GM12878 (cell line): ENCODE data around the gene ZNF445. TPM values are rescaled to one million over a fixed set of nuclear protein-coding genes. Genes with fewer than 3 reads are reported as not detected.

Source experiments
- ATAC-seq: fragments of 200-7000 bp; cut with Tn5 transposase; 3 replicates; pipeline ENCODE4 v1.9.1; 2020; ENCODE audit warnings: mild to moderate bottlenecking, moderate library complexity
- BruUV-seq: library from RNA; stranded (reverse); fragments of 400-500 nt; replicated peaks from 2 replicates; lab custom pipeline; 2021; lab: Mats Ljungman, UMichigan
- CTCF ChIA-PET: fragments of 300-600 bp; sonication (Branson Sonifier 250); formaldehyde crosslinking; extraction: SDS; loops from one replicate; lab custom pipeline; 2021; ENCODE audit warnings: inconsistent platforms; lab: Yijun Ruan, JAX
- POLR2A ChIA-PET: fragments of 350-600 bp; formaldehyde crosslinking; extraction: SDS; loops from one replicate; lab custom pipeline; 2021; ENCODE audit warnings: inconsistent platforms; lab: Charles Lee
- RAD21 ChIA-PET: fragments of 300-600 bp; sonication (Branson Sonifier 250); formaldehyde crosslinking; loops from one replicate; lab custom pipeline; 2023; ENCODE audit warnings: antibody characterized with exemption; ENCODE audit not compliant: unreplicated experiment; lab: Charles Lee
- SMC1A ChIA-PET: fragments of 300-600 bp; sonication (Branson Sonifier 250); formaldehyde crosslinking; loops from one replicate; lab custom pipeline; 2023; ENCODE audit not compliant: unreplicated experiment, uncharacterized antibody; lab: Charles Lee
- DNase-seq: peaks from one replicate; pipeline ENCODE4 v3.0.0-alpha.2; 2011; ENCODE audit warnings: low read depth, low spot score
- FAIRE-seq: peaks from 3 replicates; lab custom pipeline; 2011; peaks lifted over from hg19 to GRCh38; lab: Jason Lieb, UNC
- H2AFZ ChIP-seq: 2 replicates; pipeline ENCODE4 v1.6.0; 2011; ENCODE audit warnings: low read depth, low read length, control low read depth; ENCODE audit not compliant: control insufficient read depth
- H3K27ac ChIP-seq: 2 replicates; pipeline ENCODE4 v1.5.1; 2011; ENCODE audit warnings: control low read depth; ENCODE audit not compliant: control insufficient read depth, insufficient read depth
- H3K27me3 ChIP-seq, 2 experiments: replicated peaks in 1 of 2; 2 replicates each; pipeline versions ENCODE4 v1.6.0 to v1.6.1; 2011; ENCODE audit warnings: low read length in 1 of 2; ENCODE audit not compliant: control insufficient read depth in 2 of 2, insufficient read depth in 2 of 2
- H3K36me3 ChIP-seq, 2 experiments: 2 replicates each; pipeline ENCODE4 v1.5.1; 2011; ENCODE audit warnings: low read length in 1 of 2; ENCODE audit not compliant: control insufficient read depth in 2 of 2, insufficient read depth in 2 of 2
- H3K4me1 ChIP-seq: 2 replicates; pipeline ENCODE4 v1.6.1; 2011; ENCODE audit warnings: mild to moderate bottlenecking, low read length, moderate library complexity, mixed read lengths; ENCODE audit not compliant: control insufficient read depth, insufficient read depth
- H3K4me2 ChIP-seq: 2 replicates; pipeline ENCODE4 v1.6.0; 2011; ENCODE audit warnings: control low read depth; ENCODE audit not compliant: control insufficient read depth, insufficient read depth
- H3K4me3 ChIP-seq: fragments of 200-600 bp; sonication (generic); 2 replicates; pipeline ENCODE4 v1.5.1; 2016
- H3K79me2 ChIP-seq: 2 replicates; pipeline ENCODE4 v1.6.0; 2011; ENCODE audit warnings: low read length; ENCODE audit not compliant: control insufficient read depth, insufficient read depth
- H3K9ac ChIP-seq: 2 replicates; pipeline ENCODE4 v1.8.0; 2011; ENCODE audit warnings: low read length, control low read depth, mixed read lengths; ENCODE audit not compliant: control insufficient read depth, insufficient read depth
- H3K9me3 ChIP-seq: replicated peaks from 3 replicates; pipeline ENCODE4 v1.5.1; 2011; ENCODE audit warnings: mild to moderate bottlenecking, low read length; ENCODE audit not compliant: control insufficient read depth, insufficient read depth
- H4K20me1 ChIP-seq: 2 replicates; pipeline ENCODE4 v1.6.0; 2011; ENCODE audit not compliant: control insufficient read depth, insufficient read depth
- BHLHE40 ChIP-seq, 2 experiments: fragments of 450-650 bp in 1 of 2; IDR thresholded peaks; 2 replicates each; pipeline ENCODE4 v1.6.1; 2011 to 2017; ENCODE audit warnings: low read depth in 2 of 2, borderline replicate concordance in 1 of 2, improper control_type of control experiment in 1 of 2, low read length in 1 of 2, mild to moderate bottlenecking in 1 of 2
- CTCF ChIP-seq, 3 experiments: IDR thresholded peaks in 2 of 3; conservative IDR thresholded peaks in 1 of 3; 2 replicates each; pipeline ENCODE4 v1.5.1; 2011; ENCODE audit warnings: low read depth in 3 of 3, low read length in 3 of 3, mild to moderate bottlenecking in 3 of 3, control low read depth in 2 of 3, moderate library complexity in 2 of 3, inconsistent platforms in 1 of 3, mixed read lengths in 1 of 3; ENCODE audit not compliant: control insufficient read depth in 2 of 3, insufficient read depth in 1 of 3; ENCODE audit errors: extremely low read depth in 1 of 3
- EZH2 ChIP-seq: IDR thresholded peaks from 2 replicates; pipeline ENCODE4 v1.6.1; 2012; ENCODE audit warnings: low read depth, mild to moderate bottlenecking, control low read depth, inconsistent platforms, low read length, borderline replicate concordance; ENCODE audit not compliant: control insufficient read depth
- RAD21 ChIP-seq: IDR thresholded peaks from 2 replicates; pipeline ENCODE4 v1.6.1; 2011; ENCODE audit warnings: mild to moderate bottlenecking, low read depth, low read length, moderate library complexity; ENCODE audit not compliant: insufficient read depth
- RUNX3 ChIP-seq: IDR thresholded peaks from 2 replicates; pipeline ENCODE4 v1.6.1; 2012; ENCODE audit warnings: low read length, inconsistent platforms
- SMAD1 ChIP-seq: fragments of 450-650 bp; IDR thresholded peaks from 2 replicates; pipeline ENCODE4 v1.6.1; 2018; ENCODE audit warnings: mild to moderate bottlenecking, low read depth; ENCODE audit not compliant: partially characterized antibody
- YBX1 ChIP-seq: fragments of 450-650 bp; IDR thresholded peaks from 2 replicates; pipeline ENCODE4 v1.6.1; 2016; ENCODE audit warnings: antibody characterized with exemption
- WGBS: methylation state at CpG from one replicate; pipeline ENCODE4 v1.1.6; 2016; ENCODE audit warnings: low lambda C conversion rate; ENCODE audit not compliant: insufficient replicate concordance, insufficient coverage; ENCODE audit errors: missing lambda C conversion rate; 5-methylcytosine and 5-hydroxymethylcytosine counted together
- in situ Hi-C: fragments of 300-500 bp; cut with MboI; formaldehyde crosslinking; loops from 9 replicates; pipeline ENCODE4 v1.14.3; 2018; ENCODE audit warnings: mixed read lengths
- intact Hi-C: fragments of 100-400 bp; cut with micrococcal nuclease; formaldehyde crosslinking; loops from one replicate; pipeline ENCODE4 v1.14.2; 2022; ENCODE audit not compliant: unreplicated experiment
- polyA plus RNA-seq, 11 experiments: library from polyadenylated mRNA; depleted of rRNA in 4 of 11; unstranded in 6 of 11; stranded (reverse) in 5 of 11; fragments of >200 nt; fragmentation: Nextera tagmentation in 4 of 11; fragmentation: Illumina TruSeq in 1 of 11; extraction: Ambion mirVana in 4 of 11; extraction: Trizol in 1 of 11; gene quantifications; 1 replicate in 1 of 11; 2 replicates in 10 of 11; pipeline versions ENCODE4 v1.2.1 to v1.2.3, GENCODE V29; 2011 to 2016; ENCODE audit warnings: inconsistent platforms in 2 of 11, missing spikeins in 2 of 11, low read depth in 1 of 11
- total RNA-seq, 4 experiments: library from RNA; depleted of rRNA in 3 of 4; stranded (reverse); fragments of >200 nt in 3 of 4; fragmentation: Illumina TruSeq in 1 of 4; extraction: Trizol in 1 of 4; gene quantifications; 2 replicates each; pipeline versions ENCODE4 v1.2.1 to v1.2.3, GENCODE V29; 2013 to 2021

Gene ZNF445
- total and polyA plus RNA-seq, 10 of the 15 experiments (the other 5 are each of a cell fraction or from before 2014, with no cell fraction given): 0.80 to 14.4 (median 5.6) TPM

- no peak overlapping the region for H3K4me3 ChIP-seq
- H3K36me3 ChIP-seq: no peaks in the 10 kb centered on the region
- no peak overlapping the region for H3K4me2 ChIP-seq
- ATAC-seq: no peak
- POLR2A ChIA-PET: no interaction called here
- RAD21 ChIA-PET: no interaction called here
- H2AFZ ChIP-seq: no peak overlapping the region
- SMC1A ChIA-PET: no interaction called here
- no peaks in the 10 kb centered on the region for H4K20me1 ChIP-seq
- CTCF ChIA-PET: no interaction called here
- 84% methylated on average over 5 of the region's 5 CpGs for WGBS
- H3K27me3 ChIP-seq: no peaks in the 10 kb centered on the region
- no peak overlapping the region for H3K9ac ChIP-seq
- TF ChIP-seq EZH2 (no peak), CTCF (IDR thresholded peaks at IDR 0.05 in 2 of 3, conservative IDR thresholded peaks at IDR 0.05 in 1 of 3; ENCODE audit: control insufficient read depth in 2 of 3, extremely low read depth in 1 of 3, insufficient read depth in 1 of 3, low read depth in 3 of 3, low read length in 3 of 3) (no peak), YBX1 (no peak), BHLHE40 (IDR thresholded peaks at IDR 0.05; ENCODE audit: borderline replicate concordance in 1 of 2, low read depth in 2 of 2, low read length in 1 of 2) (no peak), RUNX3 (no peak), RAD21 (no peak), SMAD1 (no peak)
- DNase-seq: no peak
- FAIRE-seq: no peak
- H3K4me1 ChIP-seq: peaks cover 10% of the 10 kb centered on the region
- H3K27ac ChIP-seq: no peak overlapping the region
- H3K79me2 ChIP-seq: no peaks in the 10 kb centered on the region
- BruUV-seq: no TSS peak
- no peaks in the 10 kb centered on the region for H3K9me3 ChIP-seq
- intact Hi-C loops (no loop called here), in situ Hi-C loops (no loop called here)
Observed at GRCh38 chr3:44434834-44435510, 42.5 kb downstream of the ZNF445 start.
